Measurements from ENCODE around the gene HSPB6.
"Not testable (repeated sequence)": the region's sequence is repeated elsewhere in the genome, so short reads cannot be mapped to it uniquely, and the experiment has no call there.

Gene HSPB6

GRCh38 chr19:35729021-35729420 is 27.8 kb downstream of the HSPB6 start:
- DNase-seq, result no peak

DNA sequence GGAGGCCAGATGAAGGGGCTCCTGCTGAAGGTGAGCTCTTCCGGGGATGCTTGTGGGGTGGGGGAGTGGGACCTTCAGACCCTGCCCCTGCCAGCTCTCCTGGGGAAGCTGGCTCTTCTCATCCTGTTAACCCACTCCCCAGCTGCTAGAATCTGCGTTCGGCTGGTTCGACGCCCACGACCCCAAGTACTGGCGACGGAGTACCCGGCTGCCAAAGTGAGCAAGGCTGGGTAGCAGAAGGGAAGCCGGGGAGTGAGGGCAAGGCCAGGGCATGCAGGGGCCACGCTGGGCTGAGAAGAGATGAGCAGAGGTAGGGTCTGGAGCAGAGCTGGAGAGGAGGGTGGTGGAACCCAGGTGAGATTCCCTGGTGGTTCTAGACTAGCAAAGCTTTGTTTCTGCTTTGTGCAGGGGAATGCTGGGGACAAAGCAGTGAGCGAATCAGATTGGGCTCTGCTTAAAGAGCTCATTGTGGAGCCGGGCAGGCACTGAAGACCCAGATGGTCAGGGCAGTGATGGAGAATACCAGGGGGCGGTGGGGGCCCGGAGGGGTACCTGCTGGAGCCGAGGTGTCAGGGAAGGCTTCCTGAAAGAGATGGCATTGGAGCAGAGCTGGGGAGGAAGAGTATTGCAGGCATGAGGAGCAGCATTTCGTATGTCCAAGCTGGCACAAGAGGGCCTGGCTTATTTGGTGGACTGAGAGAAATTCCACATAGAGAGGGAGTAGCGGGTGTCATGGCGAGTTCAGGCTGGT is 28.7 kb downstream of the HSPB6 start:
- DNase-seq, result no peak

GRCh38 chr19:35727053-35727955 is 29.5 kb downstream of the HSPB6 start:
- DNase-seq, result no peak

DNA sequence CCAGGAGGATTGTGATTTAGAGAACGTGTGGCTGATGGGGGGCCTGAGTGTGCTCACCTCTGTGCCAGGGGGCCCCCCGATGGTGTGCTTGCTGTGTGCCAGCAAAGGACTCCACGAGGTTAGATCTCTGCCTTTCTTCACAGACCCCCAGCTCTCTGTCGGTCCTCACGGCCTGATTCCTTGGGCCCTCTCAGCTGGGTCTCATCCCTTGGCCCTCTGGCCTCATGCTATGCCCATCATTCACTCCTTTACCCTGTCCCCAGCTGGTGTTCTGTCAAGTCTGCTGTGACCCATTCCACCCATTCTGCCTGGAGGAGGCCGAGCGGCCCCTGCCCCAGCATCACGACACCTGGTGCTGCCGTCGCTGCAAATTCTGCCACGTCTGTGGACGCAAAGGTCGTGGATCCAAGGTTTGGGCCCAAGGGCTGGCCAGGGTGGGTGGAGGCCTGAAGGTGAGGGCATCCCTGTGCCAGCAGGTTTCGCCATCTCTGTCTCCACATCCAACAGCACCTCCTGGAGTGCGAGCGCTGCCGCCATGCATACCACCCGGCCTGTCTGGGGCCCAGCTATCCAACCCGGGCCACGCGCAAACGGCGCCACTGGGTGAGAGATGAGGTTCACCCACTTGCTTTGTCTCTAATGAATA is 31.5 kb downstream of the HSPB6 start:
- no peak for DNase-seq

GRCh38 chr19:35724560-35724959 is 32.3 kb downstream of the HSPB6 start:
- DNase-seq, result no peak

DNA sequence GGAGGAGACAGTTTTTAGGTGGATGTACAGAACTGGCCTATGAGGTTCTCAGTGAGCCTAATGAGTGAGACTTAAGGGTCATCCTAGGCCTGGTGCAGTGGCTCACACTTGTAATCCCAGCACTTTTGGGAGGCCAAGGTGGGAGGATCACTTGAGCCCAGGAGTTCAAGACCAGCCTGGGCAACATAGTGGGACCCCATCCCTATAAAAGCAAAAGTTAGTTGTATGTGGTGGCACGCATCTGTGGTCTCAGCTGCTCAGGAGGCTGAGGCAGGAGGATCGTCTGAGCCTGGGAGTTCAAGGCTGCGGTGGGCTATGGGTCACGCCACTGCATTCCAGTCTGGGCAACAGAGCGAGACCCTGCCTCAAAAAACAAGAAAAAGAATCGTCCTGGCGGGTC is 32.7 kb downstream of the HSPB6 start:
- not testable (repeated sequence) for DNase-seq

DNA sequence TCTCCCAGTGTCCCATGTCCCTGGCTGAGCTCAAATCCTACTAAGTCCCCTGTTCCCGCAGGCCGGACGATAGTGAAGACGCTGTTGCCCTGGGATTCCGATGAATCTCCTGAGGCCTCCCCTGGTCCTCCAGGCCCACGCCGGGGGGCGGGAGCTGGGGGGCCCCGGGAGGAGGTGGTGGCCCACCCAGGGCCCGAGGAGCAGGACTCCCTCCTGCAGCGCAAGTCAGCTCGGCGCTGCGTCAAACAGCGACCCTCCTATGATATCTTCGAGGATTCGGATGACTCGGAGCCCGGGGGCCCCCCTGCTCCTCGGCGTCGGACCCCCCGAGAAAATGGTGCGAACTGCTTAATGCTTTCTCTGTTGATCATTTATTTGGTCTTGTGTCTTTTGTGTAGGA is 33.2 kb downstream of the HSPB6 start:
- DNase-seq, result no peak

GRCh38 chr19:35722897-35723296 is 33.9 kb downstream of the HSPB6 start:
- DNase-seq, result no peak

DNA sequence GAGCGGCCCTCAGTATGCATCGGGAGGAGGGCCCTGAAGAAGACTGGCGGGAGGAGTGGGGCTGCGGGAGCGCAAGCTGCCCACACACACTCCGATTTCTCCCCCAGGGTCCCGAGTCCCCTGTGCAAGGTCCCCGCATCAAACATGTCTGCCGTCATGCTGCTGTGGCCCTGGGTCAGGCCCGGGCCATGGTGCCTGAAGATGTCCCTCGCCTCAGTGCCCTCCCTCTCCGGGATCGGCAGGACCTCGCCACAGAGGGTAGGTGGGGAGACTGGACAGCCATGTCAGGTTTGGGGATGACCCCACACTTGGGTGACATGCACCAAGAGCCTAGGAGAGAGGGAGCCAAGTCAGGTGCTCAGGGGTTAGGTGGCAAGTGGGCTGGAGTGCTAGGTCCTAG is 34.4 kb downstream of the HSPB6 start:
- DNase-seq, result no peak

GRCh38 chr19:35721374-35721773 is 35.5 kb downstream of the HSPB6 start:
- DNase-seq, result no peak

DNA sequence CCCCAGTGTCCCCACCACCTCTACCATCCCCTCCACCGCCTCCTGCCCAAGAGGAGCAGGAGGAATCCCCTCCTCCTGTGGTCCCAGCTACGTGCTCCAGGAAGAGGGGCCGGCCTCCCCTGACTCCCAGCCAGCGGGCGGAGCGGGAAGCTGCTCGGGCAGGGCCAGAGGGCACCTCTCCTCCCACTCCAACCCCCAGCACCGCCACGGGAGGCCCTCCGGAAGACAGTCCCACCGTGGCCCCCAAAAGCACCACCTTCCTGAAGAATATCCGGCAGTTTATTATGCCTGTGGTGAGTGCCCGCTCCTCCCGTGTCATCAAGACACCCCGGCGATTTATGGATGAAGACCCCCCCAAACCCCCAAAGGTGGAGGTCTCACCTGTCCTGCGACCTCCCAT is 36.2 kb downstream of the HSPB6 start:
- no peak for DNase-seq

DNA sequence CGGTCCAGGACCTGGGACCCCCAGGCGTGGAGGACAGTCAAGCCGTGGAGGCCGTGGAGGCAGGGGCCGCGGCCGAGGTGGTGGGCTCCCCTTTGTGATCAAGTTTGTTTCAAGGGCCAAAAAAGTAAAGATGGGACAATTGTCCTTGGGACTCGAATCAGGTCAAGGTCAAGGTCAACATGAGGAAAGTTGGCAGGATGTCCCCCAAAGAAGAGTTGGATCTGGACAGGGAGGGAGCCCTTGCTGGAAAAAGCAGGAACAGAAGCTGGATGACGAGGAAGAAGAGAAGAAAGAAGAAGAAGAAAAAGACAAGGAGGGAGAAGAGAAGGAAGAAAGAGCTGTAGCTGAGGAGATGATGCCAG is 36.7 kb downstream of the HSPB6 start:
- no peak for DNase-seq

- DNase-seq, result no peak
Observed at GRCh38 chr19:35719402-35720162, 37.2 kb downstream of the HSPB6 start.

GRCh38 chr19:35718345-35719041 is 38.3 kb downstream of the HSPB6 start:
- DNase-seq, result no peak

DNA sequence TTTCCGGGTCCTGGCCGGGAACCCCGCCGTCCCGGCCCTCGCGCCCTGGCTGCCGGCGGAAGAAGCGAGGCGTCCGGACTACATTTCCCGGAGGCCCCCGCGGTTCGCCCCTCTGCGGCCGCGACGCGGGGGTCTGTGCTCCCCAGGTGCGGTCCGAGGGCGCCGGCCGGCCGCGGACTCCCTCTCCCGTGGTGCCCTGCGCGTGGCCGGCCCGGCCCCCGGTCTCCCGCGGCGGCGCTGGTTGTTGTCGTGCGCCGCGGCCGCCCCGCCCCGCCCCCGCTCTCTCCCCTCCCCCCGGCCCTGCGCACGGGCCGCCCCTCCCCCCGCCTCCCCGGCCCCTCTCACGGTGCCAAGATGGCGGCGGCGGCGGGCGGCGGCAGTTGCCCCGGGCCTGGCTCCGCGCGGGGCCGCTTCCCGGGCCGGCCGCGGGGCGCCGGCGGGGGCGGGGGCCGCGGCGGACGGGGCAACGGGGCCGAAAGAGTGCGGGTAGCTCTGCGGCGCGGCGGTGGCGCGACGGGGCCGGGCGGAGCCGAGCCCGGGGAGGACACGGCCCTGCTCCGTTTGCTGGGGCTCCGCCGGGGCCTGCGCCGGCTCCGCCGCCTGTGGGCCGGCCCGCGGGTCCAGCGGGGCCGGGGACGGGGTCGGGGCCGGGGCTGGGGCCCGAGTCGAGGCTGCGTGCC is 39.0 kb downstream of the HSPB6 start, which contains the start of gene KMT2B:
TSS of gene KMT2B (plus strand) at position 339 of the 680 bp plus-strand sequence. CDS start at position 355, 16 bp downstream.
- no peak for DNase-seq

DNA sequence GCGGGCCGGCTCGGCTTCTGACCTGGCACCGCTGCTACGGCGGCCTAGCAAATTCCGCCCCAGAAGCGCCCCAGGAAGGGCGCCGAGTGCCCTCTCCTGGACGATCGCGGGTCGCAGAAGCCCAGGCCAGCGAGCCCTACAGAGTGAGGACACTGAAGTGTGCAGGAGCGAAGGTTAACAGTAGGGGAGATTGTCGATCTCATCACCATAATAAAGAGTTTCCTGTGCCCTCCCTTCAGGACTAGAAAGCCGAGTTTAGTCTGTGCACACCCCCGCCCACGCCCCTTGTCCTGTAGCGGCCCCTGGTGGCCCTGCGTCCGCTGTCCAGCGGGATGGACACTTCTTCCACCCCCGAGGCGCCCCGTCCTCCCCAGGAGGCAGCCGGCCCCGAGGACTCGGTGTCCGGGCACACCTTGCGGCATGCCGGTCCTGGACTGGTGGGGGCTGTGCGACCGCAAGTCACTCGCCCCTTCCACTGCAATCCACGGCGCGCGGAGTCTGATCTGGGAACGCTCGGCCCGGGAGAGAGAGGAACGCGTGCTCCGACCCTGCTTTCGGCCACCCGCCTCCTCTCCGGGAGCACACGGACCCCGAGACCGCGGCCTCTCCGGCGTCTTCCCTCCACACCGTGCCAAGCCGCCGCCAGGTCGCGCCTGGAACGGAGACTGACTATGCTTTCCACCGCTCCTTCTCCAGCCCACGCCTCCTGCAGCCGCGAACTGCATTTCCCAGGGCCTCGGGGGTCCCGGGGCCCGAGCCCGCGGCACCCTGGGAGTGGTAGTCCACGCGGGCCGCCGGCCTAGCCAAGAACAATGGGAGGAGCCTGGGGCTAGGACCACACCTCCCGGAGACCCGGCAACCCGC is 39.8 kb downstream of the HSPB6 start:
- peak; percentile 97 for DNase-seq

DNA sequence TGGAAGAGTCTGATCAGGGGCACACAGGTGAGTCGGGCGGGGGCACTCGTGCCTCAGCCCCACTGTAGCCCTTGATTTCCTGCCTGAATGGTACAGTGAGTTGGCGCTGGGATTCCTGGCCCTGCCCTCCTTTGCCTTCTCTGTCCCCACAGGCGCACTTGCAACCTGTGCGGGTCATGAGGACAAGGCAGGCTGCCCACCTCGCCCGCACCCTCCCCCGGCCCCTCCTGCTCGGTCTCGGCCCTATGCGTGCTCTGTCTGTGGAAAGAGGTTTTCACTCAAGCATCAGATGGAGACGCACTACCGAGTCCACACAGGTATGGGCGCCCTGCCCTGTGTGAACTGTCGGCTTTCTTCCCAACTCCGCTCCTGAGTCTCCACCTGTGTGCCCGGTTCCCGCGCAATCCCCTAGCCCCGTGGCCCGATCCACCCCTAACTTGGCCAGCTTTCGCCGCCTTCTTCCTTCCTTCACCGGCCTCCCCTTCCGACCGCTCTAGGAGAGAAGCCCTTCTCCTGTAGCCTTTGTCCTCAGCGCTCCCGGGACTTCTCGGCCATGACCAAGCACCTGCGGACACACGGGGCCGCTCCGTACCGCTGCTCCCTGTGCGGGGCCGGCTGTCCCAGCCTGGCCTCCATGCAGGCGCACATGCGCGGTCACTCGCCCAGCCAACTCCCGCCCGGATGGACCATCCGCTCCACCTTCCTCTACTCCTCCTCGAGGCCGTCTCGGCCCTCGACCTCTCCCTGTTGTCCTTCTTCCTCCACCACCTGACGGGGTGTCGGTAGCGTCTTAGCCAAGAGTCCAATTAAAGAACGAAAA is 40.6 kb downstream of the HSPB6 start:
- DNase-seq, result peak; percentile 37

- DNase-seq, result no peak
Observed at GRCh38 chr19:35715355-35715809, 41.4 kb downstream of the HSPB6 start.

GRCh38 chr19:35714601-35715354 is 42.1 kb downstream of the HSPB6 start:
- DNase-seq, result no peak
